Keratinocyte (primary cell): Measurements from ENCODE around the gene INO80E. TPM values are rescaled to one million over a fixed set of nuclear protein-coding genes. Genes with fewer than 3 reads are reported as not detected.

ENCODE experiments used
- DNase-seq: peaks from one replicate; pipeline ENCODE4 v3.0.0-alpha.2; 2011; ENCODE audit warnings: low read depth, missing footprints, low spot score
- FAIRE-seq: peaks from 2 replicates; lab custom pipeline; 2011; peaks lifted over from hg19 to GRCh38; lab: Jason Lieb, UNC
- H2AFZ ChIP-seq: 2 replicates; pipeline ENCODE4 v1.6.0; 2012; ENCODE audit warnings: low read length, control low read depth, inconsistent platforms; ENCODE audit not compliant: control insufficient read depth
- H3K27ac ChIP-seq: 2 replicates; pipeline ENCODE4 v1.5.1; 2011; ENCODE audit warnings: low read length; ENCODE audit not compliant: control insufficient read depth, insufficient read depth
- H3K27me3 ChIP-seq: 3 replicates; pipeline ENCODE4 v1.6.0; 2011; ENCODE audit warnings: low read length; ENCODE audit not compliant: control insufficient read depth, insufficient read depth; ENCODE audit errors: extremely low read depth
- H3K36me3 ChIP-seq, 2 experiments: 2 replicates in 1 of 2; 3 replicates in 1 of 2; pipeline ENCODE4 v1.5.1; 2011; ENCODE audit warnings: low read length in 2 of 2, mild to moderate bottlenecking in 1 of 2; ENCODE audit not compliant: control insufficient read depth in 2 of 2, insufficient read depth in 2 of 2; ENCODE audit errors: extremely low read depth in 1 of 2
- H3K4me1 ChIP-seq: 3 replicates; pipeline ENCODE4 v1.5.1; 2011; ENCODE audit warnings: low read length; ENCODE audit not compliant: control insufficient read depth, insufficient read depth; ENCODE audit errors: extremely low read depth
- H3K4me2 ChIP-seq: 3 replicates; pipeline ENCODE4 v1.6.0; 2011; ENCODE audit warnings: low read depth, low read length; ENCODE audit not compliant: control insufficient read depth, insufficient read depth; ENCODE audit errors: extremely low read depth
- H3K4me3 ChIP-seq, 3 experiments: fragments of 200-600 bp in 1 of 3; sonication (generic) in 1 of 3; 2 replicates in 2 of 3; 3 replicates in 1 of 3; pipeline ENCODE4 v1.5.1; 2011 to 2016; ENCODE audit warnings: low read length in 3 of 3, mild to moderate bottlenecking in 3 of 3, control low read depth in 2 of 3, inconsistent platforms in 1 of 3, low read depth in 1 of 3, mixed read lengths in 1 of 3, mixed run types in 1 of 3, moderate library complexity in 1 of 3; ENCODE audit not compliant: control insufficient read depth in 2 of 3, insufficient read depth in 2 of 3; ENCODE audit errors: extremely low read depth in 1 of 3
- H3K79me2 ChIP-seq: 2 replicates; pipeline ENCODE4 v1.6.0; 2012; ENCODE audit warnings: low read length; ENCODE audit not compliant: control insufficient read depth, insufficient read depth
- H3K9ac ChIP-seq: 3 replicates; pipeline ENCODE4 v1.6.0; 2011; ENCODE audit warnings: low read length; ENCODE audit not compliant: control insufficient read depth, insufficient read depth; ENCODE audit errors: extremely low read depth
- H3K9me1 ChIP-seq: 3 replicates; pipeline ENCODE4 v1.6.0; 2011; ENCODE audit warnings: low read length; ENCODE audit not compliant: control insufficient read depth, insufficient read depth; ENCODE audit errors: extremely low read depth
- H3K9me3 ChIP-seq: 2 replicates; pipeline ENCODE4 v1.5.1; 2012; ENCODE audit warnings: low read depth, low read length; ENCODE audit not compliant: control insufficient read depth
- H4K20me1 ChIP-seq: 3 replicates; pipeline ENCODE4 v1.6.0; 2011; ENCODE audit warnings: low read length; ENCODE audit not compliant: control insufficient read depth, insufficient read depth; ENCODE audit errors: extremely low read depth
- CTCF ChIP-seq, 3 experiments: IDR thresholded peaks in 1 of 3; conservative IDR thresholded peaks in 1 of 3; optimal IDR thresholded peaks in 1 of 3; 2 replicates in 2 of 3; 3 replicates in 1 of 3; pipeline versions ENCODE3 to v1.5.1; 2011; ENCODE audit warnings: low read length in 3 of 3, mild to moderate bottlenecking in 3 of 3, moderate library complexity in 2 of 3, control low read depth in 1 of 3, inconsistent platforms in 1 of 3; ENCODE audit not compliant: insufficient read depth in 2 of 3; ENCODE audit errors: extremely low read depth in 1 of 3
- EZH2 ChIP-seq: IDR thresholded peaks from one replicate; pipeline ENCODE4 v1.6.1; 2012; ENCODE audit warnings: inconsistent platforms, mild to moderate bottlenecking, low read length, moderate library complexity
- dilution Hi-C: fragments of 300-500 bp; cut with MboI; formaldehyde crosslinking; loops from one replicate; pipeline ENCODE4 v1.7.0; 2020; ENCODE audit warnings: low sequenced_read_pairs; ENCODE audit not compliant: extremely low pct_ligation_motif_present
- polyA plus RNA-seq, 5 experiments: library from polyadenylated mRNA; depleted of rRNA in 3 of 5; stranded (reverse) in 3 of 5; stranded (forward) in 1 of 5; unstranded in 1 of 5; fragments of >200 nt; gene quantifications; 1 replicate in 1 of 5; 2 replicates in 3 of 5; 3 replicates in 1 of 5; pipeline versions ENCODE4 v1.2.1 to v1.2.3, GENCODE V29; 2011 to 2012; ENCODE audit warnings: missing spikeins in 2 of 5, low read depth in 1 of 5, low replicate concordance in 1 of 5

INO80E gene
- polyA plus RNA-seq, 1 donor (not counting 4 experiments of a cell fraction or from before 2014, with no cell fraction given), result 26.7 TPM

- TF ChIP-seq EZH2, result no peak
- TF ChIP-seq CTCF (optimal IDR thresholded peaks at IDR 0.05 in 1 of 3, IDR thresholded peaks at IDR 0.05 in 1 of 3, conservative IDR thresholded peaks at IDR 0.05 in 1 of 3; ENCODE audit: extremely low read depth in 1 of 3, insufficient read depth in 2 of 3, low read length in 3 of 3), result no peak
- peaks cover 5 to 17% of the 10 kb centered on the region in 2 experiments for H3K36me3 ChIP-seq
- H3K4me2 ChIP-seq, result no peak overlapping the region
- dilution Hi-C loops, result no loop called here
- no peak overlapping the region for H3K4me3 ChIP-seq
- no peak for FAIRE-seq
- no peaks in the 10 kb centered on the region for H3K4me1 ChIP-seq
- no peak overlapping the region for H3K9ac ChIP-seq
- H4K20me1 ChIP-seq, result no peaks in the 10 kb centered on the region
- no peak overlapping the region for H3K27ac ChIP-seq
- no peaks in the 10 kb centered on the region for H3K27me3 ChIP-seq
- H3K79me2 ChIP-seq, result no peaks in the 10 kb centered on the region
- DNase-seq, result no peak
- no peaks in the 10 kb centered on the region for H3K9me3 ChIP-seq
- H3K9me1 ChIP-seq, result peaks cover 3% of the 10 kb centered on the region
- H2AFZ ChIP-seq, result no peak overlapping the region
These were observed 27.8 kb upstream of the INO80E start for GRCh38 chr16:29968205-29968604.

GRCh38 chr16:29971304-29971703 lies 24.7 kb upstream of the INO80E start:
- no peak overlapping the region for H3K9ac ChIP-seq
- FAIRE-seq (no peak), DNase-seq (no peak)
- H2AFZ ChIP-seq, result no peak overlapping the region
- H3K27me3 ChIP-seq, result no peaks in the 10 kb centered on the region
- H3K4me2 ChIP-seq, result no peak overlapping the region
- dilution Hi-C loops, result no loop called here
- peaks cover 8% of the 10 kb centered on the region for H4K20me1 ChIP-seq
- H3K9me1 ChIP-seq, result peaks cover 3% of the 10 kb centered on the region
- H3K4me3 ChIP-seq, result no peak overlapping the region
- H3K27ac ChIP-seq, result no peak overlapping the region
- peaks cover 5 to 13% of the 10 kb centered on the region in 2 experiments for H3K36me3 ChIP-seq
- no peak for TF ChIP-seq CTCF (optimal IDR thresholded peaks at IDR 0.05 in 1 of 3, IDR thresholded peaks at IDR 0.05 in 1 of 3, conservative IDR thresholded peaks at IDR 0.05 in 1 of 3; ENCODE audit: extremely low read depth in 1 of 3, insufficient read depth in 2 of 3, low read length in 3 of 3)
- no peak for TF ChIP-seq EZH2
- peaks cover 15% of the 10 kb centered on the region for H3K4me1 ChIP-seq
- H3K9me3 ChIP-seq, result no peaks in the 10 kb centered on the region
- peaks cover 25% of the 10 kb centered on the region for H3K79me2 ChIP-seq
